ENCODE results near the gene CTCFL.

CTCFL gene

GRCh38 chr20:57559658-57560553, 35.0 kb upstream of the CTCFL start:
- no peak for DNase-seq

DNA sequence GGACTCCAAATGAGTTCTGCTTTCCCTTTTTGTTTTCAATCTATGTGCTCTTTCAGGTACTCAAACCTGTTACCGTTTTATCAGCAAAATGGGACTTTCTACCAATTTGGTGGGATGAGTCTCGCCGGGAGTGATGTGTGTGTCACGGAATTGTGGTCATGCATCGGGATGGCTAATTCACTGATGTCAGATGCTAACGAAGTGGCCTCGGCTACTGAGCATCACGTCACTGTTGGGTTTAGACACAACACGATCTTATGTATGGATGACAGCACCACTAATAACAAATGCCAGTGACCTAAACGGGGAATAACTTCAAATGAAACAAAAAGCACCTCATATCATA, 34.3 kb upstream of the CTCFL start:
- DNase-seq: no peak

- no peak for DNase-seq
Measured at GRCh38 chr20:57558614-57559288, 33.8 kb upstream of the CTCFL start.

DNA sequence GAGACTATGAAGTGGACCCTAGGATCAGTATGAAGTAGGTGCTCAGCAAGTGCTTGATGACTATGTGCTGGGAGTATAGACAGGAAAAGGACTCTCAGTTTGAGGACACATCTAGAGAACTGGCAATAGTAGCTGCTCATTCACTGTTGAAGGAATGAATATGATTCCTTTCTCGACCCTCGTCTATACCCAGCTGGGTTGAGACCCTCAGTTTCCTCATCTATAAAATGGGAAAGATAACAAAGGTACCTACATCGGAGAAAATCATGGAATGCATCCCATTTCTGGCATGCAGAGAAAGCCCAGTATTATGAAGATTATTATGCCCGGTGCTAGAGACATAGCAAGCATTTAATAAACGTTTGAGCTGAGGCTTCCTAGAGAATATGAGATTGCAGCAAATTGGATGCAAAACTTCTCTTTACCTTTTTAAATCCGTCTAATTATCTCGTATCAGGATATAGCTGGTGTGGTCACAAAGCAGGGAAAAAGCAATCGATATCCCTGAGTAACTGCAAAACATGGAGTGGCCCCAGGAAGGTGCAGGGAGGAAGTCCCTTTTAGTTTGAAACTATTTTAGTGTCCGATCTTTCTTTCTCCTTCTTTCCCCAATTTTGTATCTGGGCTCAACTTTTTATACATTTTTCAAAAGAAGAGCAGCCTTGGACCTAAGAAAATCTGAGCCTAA, 33.1 kb upstream of the CTCFL start:
- no peak for DNase-seq

GRCh38 chr20:57556980-57557274, 32.0 kb upstream of the CTCFL start:
- no peak for DNase-seq

DNA sequence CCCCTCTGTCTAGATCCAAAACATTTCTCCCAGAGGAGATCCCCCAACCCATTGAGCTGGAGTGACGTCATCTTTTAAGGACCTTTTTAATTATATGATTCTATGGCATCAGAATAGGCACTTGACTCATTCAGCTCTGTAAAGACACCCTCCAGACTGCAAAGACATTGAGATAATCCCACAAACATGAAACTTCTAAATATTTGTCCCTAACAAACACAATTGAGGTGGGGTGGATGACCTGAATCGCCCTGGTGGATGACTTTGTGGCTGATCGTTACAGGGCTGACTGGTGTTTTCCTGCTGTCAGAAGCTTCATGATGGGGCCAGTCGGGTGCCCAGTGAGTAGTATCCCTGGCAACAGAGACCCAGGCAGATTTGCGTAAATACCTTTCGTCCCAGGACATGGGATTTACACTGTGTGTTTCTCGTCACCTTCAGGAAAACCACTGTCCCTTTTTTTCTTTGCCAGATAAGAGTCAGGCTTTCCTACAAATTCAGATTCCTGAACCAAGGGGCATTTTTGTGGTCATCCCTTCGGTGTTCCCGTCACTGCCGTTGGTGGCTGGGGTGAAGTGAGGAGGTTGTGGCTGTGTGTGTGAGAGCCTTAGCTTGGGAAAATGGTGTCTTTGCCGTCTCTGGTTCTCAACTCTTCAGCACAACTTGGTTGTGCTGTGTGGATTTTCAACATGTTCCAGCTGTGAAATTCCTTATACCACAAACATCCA, 30.7 kb upstream of the CTCFL start:
- DNase-seq: no peak

DNA sequence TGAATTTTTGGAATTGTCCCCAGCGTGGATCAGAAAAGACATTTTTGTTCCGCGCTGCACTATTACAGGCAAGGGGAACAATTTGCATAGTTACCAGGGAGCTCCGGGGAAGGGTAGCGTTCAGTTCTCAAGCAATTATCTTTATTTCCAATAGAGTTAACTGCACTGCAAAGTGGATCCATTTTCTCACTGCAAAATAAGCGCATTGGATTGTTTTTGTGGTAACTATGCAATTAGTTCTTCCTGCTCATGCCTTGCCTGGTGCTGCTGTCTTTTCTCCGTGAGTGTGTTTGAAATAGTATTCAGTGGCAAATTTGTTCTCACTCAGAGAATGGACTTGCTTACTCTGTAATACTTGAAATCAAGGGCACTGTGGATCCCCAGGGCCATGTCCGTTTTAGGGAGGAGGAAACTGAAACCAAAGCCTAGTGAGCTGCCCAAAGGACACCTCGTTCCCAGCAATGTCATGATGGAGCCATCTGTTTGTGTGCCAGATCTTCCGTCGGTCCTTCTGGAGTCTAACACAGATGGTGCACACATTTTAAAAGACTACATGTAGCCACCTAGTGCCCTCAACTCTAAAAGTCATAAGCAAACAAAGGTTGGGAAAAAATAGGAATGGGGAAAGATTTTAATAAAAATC, 28.6 kb upstream of the CTCFL start:
- DNase-seq: no peak

DNA sequence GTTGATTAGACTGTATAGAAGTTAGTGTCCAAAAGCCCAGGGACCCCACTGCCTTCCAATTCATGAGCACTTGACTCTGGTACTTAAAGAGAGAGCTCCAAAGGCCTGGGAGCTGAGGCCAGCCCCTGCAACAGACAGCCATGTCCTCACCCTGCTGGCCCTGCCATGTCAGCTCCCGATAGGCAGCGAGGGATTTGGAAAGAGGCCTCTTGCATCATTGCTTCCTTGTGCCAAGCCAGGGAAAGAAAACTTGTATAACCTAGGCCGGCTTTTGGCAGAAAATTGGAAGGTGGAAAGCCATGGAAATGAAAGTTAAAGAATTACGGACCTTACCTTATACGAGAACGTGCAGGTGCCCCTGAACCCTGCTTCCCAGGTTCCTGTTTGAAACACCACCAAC, 27.5 kb upstream of the CTCFL start:
- no peak for DNase-seq

GRCh38 chr20:57548177-57549058, 23.5 kb upstream of the CTCFL start:
- DNase-seq: no peak

- no peak for DNase-seq
Measured at GRCh38 chr20:57546956-57547649, 22.2 kb upstream of the CTCFL start.

- no peak for DNase-seq
Measured at GRCh38 chr20:57545927-57546662, 21.2 kb upstream of the CTCFL start.

DNA sequence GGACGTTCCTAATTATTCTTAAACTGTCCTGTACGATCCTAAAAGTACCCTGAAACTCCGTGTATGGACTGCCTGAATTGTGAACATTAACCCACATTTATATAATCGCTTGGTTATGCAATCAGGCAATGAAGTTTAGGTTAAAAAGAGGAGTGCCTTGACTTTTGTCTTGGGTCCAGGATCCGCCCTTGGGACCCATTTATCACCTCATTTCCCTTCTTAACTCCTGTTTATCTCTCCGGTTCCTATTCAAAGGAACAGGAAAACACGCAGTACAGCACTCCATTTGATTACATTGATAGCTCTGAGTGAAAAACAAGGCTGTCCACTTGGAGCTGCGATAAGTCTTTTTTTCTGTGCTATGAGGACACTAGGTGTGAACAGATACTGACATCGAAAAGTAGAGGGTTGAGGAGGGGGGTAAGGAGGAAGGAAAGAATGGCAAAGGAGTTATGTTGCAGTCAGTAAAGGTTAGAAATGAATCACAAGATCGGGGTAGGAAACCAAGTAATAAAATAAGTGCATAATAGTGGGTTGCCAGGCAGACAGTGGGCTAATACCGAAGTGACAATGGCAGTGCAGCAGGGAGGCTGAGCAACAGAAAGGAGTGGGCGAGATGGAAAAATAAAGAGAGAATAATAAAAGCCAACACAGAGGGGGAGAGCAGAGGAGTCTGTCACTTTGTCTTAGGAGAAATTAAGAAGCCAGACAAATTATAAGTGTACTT, 20.1 kb upstream of the CTCFL start:
- no peak for DNase-seq

- no peak for DNase-seq
Measured at GRCh38 chr20:57543754-57544153, 18.8 kb upstream of the CTCFL start.

DNA sequence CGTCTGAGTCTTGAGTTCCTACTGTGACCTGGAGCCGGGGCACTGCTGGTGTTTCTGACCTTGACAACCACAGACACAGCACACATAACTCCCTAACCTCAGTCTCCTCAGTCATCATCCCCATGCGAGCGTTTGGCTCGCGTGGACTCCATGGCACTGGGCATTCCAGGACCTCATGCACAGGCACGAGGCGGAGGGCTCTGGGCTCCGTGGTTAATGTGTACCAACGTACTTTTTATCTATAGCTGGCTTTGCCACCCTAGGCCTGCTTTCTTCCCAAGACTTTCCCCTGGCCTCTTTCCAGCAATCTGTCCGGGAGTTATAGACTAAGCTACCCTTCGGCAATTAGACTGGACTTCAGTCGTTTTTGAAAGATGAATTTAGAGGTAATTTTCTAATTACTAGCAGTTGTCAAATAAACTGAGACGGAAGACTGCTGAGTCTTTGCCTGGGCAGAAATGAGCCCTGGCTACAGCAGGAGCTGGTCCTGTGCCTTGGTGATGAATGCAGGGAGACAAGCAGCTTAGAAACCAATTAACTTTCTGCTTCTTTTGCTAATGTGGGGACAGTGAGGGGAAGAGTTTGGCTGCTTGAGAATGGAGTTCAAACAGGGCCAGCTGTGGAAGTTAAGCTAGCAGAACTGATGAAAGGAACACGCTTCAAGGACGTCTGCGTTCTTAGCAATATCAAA, 16.1 kb upstream of the CTCFL start:
- DNase-seq: no peak

- DNase-seq: no peak
Measured at GRCh38 chr20:57539889-57540288, 14.9 kb upstream of the CTCFL start.

GRCh38 chr20:57537822-57538221, 12.9 kb upstream of the CTCFL start:
- no peak for DNase-seq

GRCh38 chr20:57536771-57537724, 12.1 kb upstream of the CTCFL start:
- DNase-seq: no peak
